Measurements from ENCODE around the gene DTNA.
"Not testable (repeated sequence)": the region's sequence is repeated elsewhere in the genome, so short reads cannot be mapped to it uniquely, and the experiment has no call there.

The DTNA gene

DNA sequence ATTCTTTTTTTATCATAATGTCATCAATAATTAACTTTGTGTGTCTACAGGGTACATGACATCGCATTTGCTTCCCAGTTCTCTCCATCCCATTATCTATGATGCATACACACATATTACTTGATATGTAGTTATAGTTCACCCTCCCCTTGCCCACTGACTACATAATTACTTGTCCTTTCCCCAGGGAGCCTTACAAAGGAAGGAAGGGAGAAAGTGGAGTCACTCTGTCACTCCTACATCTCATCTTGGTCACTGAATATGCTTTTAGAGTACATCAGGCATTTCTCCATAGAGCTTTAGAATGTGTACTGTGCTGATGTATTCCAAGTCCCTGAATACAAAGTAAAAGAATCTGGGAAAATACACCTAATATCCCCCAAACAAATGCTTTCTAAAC lies 6.0 kb upstream of the DTNA start:
- no peak overlapping the region for H3K4me3 ChIP-seq (ENCODE audit: control insufficient read depth, low read depth, low read length)
- no peak for TF ChIP-seq CTCF (IDR thresholded peaks at IDR 0.05; ENCODE audit: control insufficient read depth, insufficient read depth, low read depth, low read length, missing control alignments)
- DNase-seq (ENCODE audit: low read depth) = no peak

GRCh38 chr18:34704823-34705222 lies 5.3 kb upstream of the DTNA start:
- no peak for DNase-seq (ENCODE audit: low read depth)
- TF ChIP-seq CTCF (IDR thresholded peaks at IDR 0.05; ENCODE audit: control insufficient read depth, insufficient read depth, low read depth, low read length, missing control alignments) = no peak
- H3K4me3 ChIP-seq (ENCODE audit: control insufficient read depth, low read depth, low read length) = no peak overlapping the region

- TF ChIP-seq CTCF (IDR thresholded peaks at IDR 0.05; ENCODE audit: control insufficient read depth, insufficient read depth, low read depth, low read length, missing control alignments) = no peak
- H3K4me3 ChIP-seq (ENCODE audit: control insufficient read depth, low read depth, low read length) = no peak overlapping the region
- DNase-seq (ENCODE audit: low read depth) = peak; percentile 73
These were observed 2.4 kb upstream of the DTNA start for GRCh38 chr18:34707670-34708069.

DNA sequence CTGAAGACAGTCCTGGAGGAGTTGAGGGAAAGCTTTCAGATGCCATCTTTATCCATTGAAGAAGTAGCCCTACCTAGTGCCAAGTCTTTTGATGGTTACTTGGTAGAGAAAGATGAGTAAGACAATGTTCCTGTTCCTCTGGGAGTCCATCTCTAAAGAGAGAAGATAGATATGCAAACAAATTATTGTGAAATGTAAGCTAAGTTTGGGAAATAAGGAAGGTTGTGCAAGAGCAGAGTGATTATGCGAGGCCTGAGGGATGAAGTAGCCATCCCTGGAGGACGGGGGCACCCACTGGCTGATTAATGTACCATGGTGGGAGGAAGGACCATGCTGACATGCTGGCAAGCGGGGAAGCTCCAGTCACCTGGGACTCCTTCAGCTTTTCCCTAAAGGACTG lies 994 bp upstream of the DTNA start:
- no peak for TF ChIP-seq CTCF (IDR thresholded peaks at IDR 0.05; ENCODE audit: control insufficient read depth, insufficient read depth, low read depth, low read length, missing control alignments)
- DNase-seq (ENCODE audit: low read depth) = peak; percentile 72

DNA sequence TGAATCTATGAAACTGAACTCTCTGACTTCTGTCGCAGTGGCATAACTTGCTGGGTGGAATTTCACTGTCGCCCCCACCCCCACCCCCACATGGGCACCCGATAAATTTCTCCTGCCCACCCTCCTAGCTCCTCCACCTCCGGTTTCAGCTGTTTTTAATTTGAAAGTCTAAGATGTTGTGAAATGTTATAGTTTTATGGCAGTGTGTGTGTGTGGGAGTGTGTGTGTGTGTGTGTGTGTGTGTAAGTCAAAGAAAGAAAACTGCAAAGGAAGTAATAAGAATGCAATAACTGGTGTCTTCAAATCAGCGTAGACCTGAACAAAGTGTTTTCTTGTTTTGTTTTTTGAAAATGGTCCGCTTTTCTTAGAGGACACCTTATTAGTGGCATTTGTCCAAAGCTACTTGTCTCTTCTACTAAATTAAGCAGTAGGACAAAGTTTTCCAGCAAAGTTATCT lies 388 bp downstream of the DTNA start:
- DNase-seq (ENCODE audit: low read depth) = peak; percentile 66
- peak overlapping the region; percentile 26 for H3K4me3 ChIP-seq (ENCODE audit: control insufficient read depth, low read depth, low read length)
- no peak for TF ChIP-seq CTCF (IDR thresholded peaks at IDR 0.05; ENCODE audit: control insufficient read depth, insufficient read depth, low read depth, low read length, missing control alignments)

More for the DNA sequence above, 994 bp upstream of the DTNA start:
- H3K4me3 ChIP-seq (ENCODE audit: control insufficient read depth, low read depth, low read length) = no peak overlapping the region

- no peak for TF ChIP-seq CTCF (IDR thresholded peaks at IDR 0.05; ENCODE audit: control insufficient read depth, insufficient read depth, low read depth, low read length, missing control alignments)
- no peak for DNase-seq (ENCODE audit: low read depth)
- H3K4me3 ChIP-seq (ENCODE audit: control insufficient read depth, low read depth, low read length) = no peak overlapping the region
These were observed 836 bp downstream of the DTNA start for GRCh38 chr18:34710934-34711333.

DNA sequence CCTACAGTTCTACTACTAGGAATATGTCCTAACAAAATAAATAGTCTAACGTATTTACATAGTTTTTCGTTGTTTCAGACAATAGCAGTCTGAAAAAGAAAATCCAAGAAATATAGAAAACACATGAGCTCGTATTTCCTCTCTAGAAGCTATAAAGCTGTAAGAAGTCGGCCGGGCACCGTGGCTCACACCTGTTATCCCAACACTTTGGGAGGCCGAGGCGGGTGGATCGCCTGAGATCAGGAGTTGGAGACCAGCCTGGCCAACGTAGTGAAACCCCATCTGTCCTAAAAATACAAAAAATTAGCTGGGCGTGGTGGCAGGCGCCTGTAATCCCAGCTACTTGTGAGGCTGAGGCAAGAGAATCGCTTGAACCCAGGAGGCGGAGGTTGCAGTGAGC lies 6.0 kb downstream of the DTNA start:
- H3K4me3 ChIP-seq (ENCODE audit: control insufficient read depth, low read depth, low read length); DNase-seq (ENCODE audit: low read depth): not testable (repeated sequence)
